Neural progenitor cell (in vitro differentiated cells): ENCODE data around the gene HLA-DMA. TPM values are rescaled to one million over a fixed set of nuclear protein-coding genes. Genes with fewer than 3 reads are reported as not detected.

Experiments
- DNase-seq: peaks from one replicate; pipeline ENCODE4 v3.0.0-alpha.2; 2016; ENCODE audit warnings: low spot score
- H2AFZ ChIP-seq: fragments of 200-600 bp; sonication (generic); replicated peaks from 2 replicates; pipeline ENCODE4 v1.6.1; 2016; ENCODE audit warnings: antibody characterized with exemption
- H3F3A ChIP-seq: fragments of 200-600 bp; sonication (generic); 2 replicates; pipeline ENCODE4 v1.6.1; 2016; ENCODE audit warnings: antibody characterized with exemption, low read depth
- H3K27ac ChIP-seq: fragments of 200-600 bp; sonication (generic); 2 replicates; pipeline ENCODE4 v1.5.1; 2016; ENCODE audit warnings: mild to moderate bottlenecking
- H3K27me3 ChIP-seq: fragments of 200-600 bp; sonication (generic); 2 replicates; pipeline ENCODE4 v1.6.1; 2016; ENCODE audit warnings: mild to moderate bottlenecking, moderate library complexity
- H3K36me3 ChIP-seq: fragments of 200-600 bp; sonication (generic); 2 replicates; pipeline ENCODE4 v1.5.1; 2016
- H3K4me1 ChIP-seq: fragments of 200-600 bp; sonication (generic); 2 replicates; pipeline ENCODE4 v1.6.1; 2016; ENCODE audit warnings: mixed run types
- H3K4me2 ChIP-seq: fragments of 200-600 bp; sonication (generic); 2 replicates; pipeline ENCODE4 v1.6.1; 2016
- H3K4me3 ChIP-seq: fragments of 200-600 bp; sonication (generic); 2 replicates; pipeline ENCODE4 v1.5.1; 2016
- H3K79me2 ChIP-seq: fragments of 200-600 bp; sonication (generic); 2 replicates; pipeline ENCODE4 v1.6.1; 2016; ENCODE audit warnings: low read depth
- H3K9ac ChIP-seq: fragments of 200-600 bp; sonication (generic); 2 replicates; pipeline ENCODE4 v1.6.1; 2016
- H3K9me3 ChIP-seq: fragments of 200-600 bp; sonication (generic); 2 replicates; pipeline ENCODE4 v1.5.1; 2016; ENCODE audit warnings: low read depth
- H4K20me1 ChIP-seq: fragments of 200-600 bp; sonication (generic); 2 replicates; pipeline ENCODE4 v1.6.1; 2016; ENCODE audit warnings: low read depth
- H3K27ac Mint-ChIP-seq: 3 replicates; pipeline ENCODE4 v1.8.0; 2021; ENCODE audit warnings: mixed read lengths
- H3K27me3 Mint-ChIP-seq: 2 replicates; pipeline ENCODE4 v1.8.0; 2022; ENCODE audit warnings: low read depth, mild to moderate bottlenecking, inconsistent platforms, moderate library complexity, mixed read lengths; ENCODE audit not compliant: insufficient read depth
- H3K36me3 Mint-ChIP-seq: 3 replicates; pipeline ENCODE4 v1.8.0; 2021; ENCODE audit warnings: mixed read lengths
- H3K4me1 Mint-ChIP-seq: 3 replicates; pipeline ENCODE4 v1.8.0; 2021; ENCODE audit warnings: mixed read lengths
- H3K4me3 Mint-ChIP-seq: 3 replicates; pipeline ENCODE4 v1.8.0; 2021; ENCODE audit warnings: mild to moderate bottlenecking, moderate library complexity, mixed read lengths
- H3K9me3 Mint-ChIP-seq: 3 replicates; pipeline ENCODE4 v1.8.0; 2020; ENCODE audit warnings: mixed read lengths
- EZH2 ChIP-seq: fragments of 200-600 bp; sonication (generic); IDR thresholded peaks from 2 replicates; pipeline ENCODE4 v1.6.1; 2017; ENCODE audit warnings: antibody characterized with exemption, mild to moderate bottlenecking, moderate library complexity
- EZH2phosphoT487 ChIP-seq: fragments of 200-600 bp; sonication (generic); IDR thresholded peaks from 2 replicates; pipeline ENCODE4 v1.6.1; 2017; ENCODE audit warnings: antibody characterized with exemption
- total RNA-seq: library from RNA; depleted of rRNA; stranded (reverse); fragments of >200 nt; gene quantifications from 2 replicates; pipeline ENCODE4 v1.2.3, GENCODE V29; 2015; ENCODE audit warnings: low replicate concordance
- TF ChIP-seq, protein P1 (sequence below): fragments of 200-600 bp; sonication (generic); IDR thresholded peaks from 2 replicates; pipeline ENCODE4 v1.5.1; 2017; ENCODE audit warnings: antibody characterized with exemption, mild to moderate bottlenecking

The HLA-DMA gene
- total RNA-seq, 1 donor from 2014 or later = 11.9 TPM

DNA sequence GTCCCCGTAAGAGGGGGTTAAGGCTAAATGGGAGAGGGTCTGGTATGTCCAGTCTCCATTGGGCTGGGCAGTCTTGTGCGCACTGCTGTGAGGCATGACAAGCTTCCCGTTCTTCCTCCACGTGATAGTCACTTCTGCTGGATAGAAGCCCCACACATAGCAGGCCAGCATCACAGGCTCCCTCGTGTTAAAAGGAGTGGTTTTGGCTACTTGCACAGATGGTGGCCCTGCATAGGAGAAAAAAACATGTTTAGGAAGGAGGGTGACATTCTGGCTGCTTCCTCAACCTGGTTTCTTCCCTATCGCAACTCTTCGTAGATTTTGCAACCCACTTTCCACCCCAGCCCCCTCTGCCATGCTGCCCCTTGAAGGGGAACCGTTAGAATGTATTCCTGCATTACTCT, 15.7 kb downstream of the HLA-DMA start:
- no peaks in the 10 kb centered on the region for H3K9me3 Mint-ChIP-seq
- peaks cover 10% of the 10 kb centered on the region for H3K4me1 Mint-ChIP-seq
- peaks cover 3% of the 10 kb centered on the region for H3K27me3 Mint-ChIP-seq
- H3K4me2 ChIP-seq = no peak overlapping the region
- no peak overlapping the region for H3K4me3 ChIP-seq
- no peaks in the 10 kb centered on the region for H3F3A ChIP-seq
- TF ChIP-seq, protein P1, sequence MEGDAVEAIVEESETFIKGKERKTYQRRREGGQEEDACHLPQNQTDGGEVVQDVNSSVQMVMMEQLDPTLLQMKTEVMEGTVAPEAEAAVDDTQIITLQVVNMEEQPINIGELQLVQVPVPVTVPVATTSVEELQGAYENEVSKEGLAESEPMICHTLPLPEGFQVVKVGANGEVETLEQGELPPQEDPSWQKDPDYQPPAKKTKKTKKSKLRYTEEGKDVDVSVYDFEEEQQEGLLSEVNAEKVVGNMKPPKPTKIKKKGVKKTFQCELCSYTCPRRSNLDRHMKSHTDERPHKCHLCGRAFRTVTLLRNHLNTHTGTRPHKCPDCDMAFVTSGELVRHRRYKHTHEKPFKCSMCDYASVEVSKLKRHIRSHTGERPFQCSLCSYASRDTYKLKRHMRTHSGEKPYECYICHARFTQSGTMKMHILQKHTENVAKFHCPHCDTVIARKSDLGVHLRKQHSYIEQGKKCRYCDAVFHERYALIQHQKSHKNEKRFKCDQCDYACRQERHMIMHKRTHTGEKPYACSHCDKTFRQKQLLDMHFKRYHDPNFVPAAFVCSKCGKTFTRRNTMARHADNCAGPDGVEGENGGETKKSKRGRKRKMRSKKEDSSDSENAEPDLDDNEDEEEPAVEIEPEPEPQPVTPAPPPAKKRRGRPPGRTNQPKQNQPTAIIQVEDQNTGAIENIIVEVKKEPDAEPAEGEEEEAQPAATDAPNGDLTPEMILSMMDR = no peak
- TF ChIP-seq EZH2phosphoT487 (no peak), EZH2 (no peak)
- H3K27ac Mint-ChIP-seq = no peak overlapping the region
- no peaks in the 10 kb centered on the region for H3K79me2 ChIP-seq
- peaks cover 6% of the 10 kb centered on the region for H3K4me1 ChIP-seq
- no peak overlapping the region for H3K27ac ChIP-seq
- H3K9ac ChIP-seq = no peak overlapping the region
- no peaks in the 10 kb centered on the region for H3K36me3 ChIP-seq
- H2AFZ ChIP-seq = no peak overlapping the region
- DNase-seq = no peak
- no peaks in the 10 kb centered on the region for H3K36me3 Mint-ChIP-seq
- no peaks in the 10 kb centered on the region for H4K20me1 ChIP-seq
- H3K27me3 ChIP-seq = peaks cover 9% of the 10 kb centered on the region
- no peak overlapping the region for H3K4me3 Mint-ChIP-seq
- no peaks in the 10 kb centered on the region for H3K9me3 ChIP-seq

DNA sequence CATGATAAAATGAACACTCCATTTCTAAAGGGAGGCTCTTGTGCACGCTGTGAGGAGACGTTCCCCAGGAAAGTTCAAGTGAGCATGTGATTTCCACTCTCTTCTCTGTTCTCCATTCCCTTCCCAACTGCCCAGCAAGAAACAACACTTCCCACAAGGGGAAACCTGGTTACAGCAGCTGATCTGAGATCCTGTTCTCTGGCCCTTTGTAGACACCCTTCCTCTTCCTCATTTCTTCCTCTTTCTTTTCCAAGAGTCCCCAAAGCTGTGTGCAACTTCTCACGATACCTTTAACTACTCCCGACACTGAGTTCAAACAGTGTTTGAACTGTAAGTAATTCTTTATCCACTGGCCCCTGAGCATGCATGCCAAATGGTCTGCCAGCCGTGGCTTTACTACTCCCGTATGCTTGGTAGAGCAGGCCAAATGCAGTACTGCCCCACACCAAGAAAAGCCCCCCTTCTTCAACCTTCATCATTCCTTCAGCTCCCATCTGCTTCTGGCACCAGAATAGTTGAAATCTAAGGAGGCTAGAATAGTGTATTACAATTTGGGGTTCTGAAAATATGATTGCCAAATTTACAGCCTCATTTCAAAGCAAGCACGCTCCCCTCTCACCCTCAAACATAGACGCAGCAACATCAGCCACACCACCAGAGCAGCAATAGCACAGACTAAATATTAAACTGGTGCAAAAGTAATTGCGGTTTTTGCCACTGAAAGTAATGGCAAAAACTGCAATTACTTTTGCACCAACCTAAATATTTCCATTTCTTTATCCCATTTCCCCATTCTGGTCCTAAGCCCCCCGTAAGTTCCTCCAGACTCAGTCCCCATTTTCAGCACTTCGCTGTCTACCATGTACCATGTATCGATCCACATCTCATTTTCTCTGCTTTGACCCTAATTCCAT, 16.4 kb downstream of the HLA-DMA start:
- no peak overlapping the region for H3K27ac ChIP-seq
- no peak overlapping the region for H3K4me3 ChIP-seq
- no peak overlapping the region for H3K4me2 ChIP-seq
- Mint-ChIP-seq H3K9me3 (no peaks in the 10 kb centered on the region), H3K4me3 (no peak overlapping the region), H3K27ac (no peak overlapping the region), H3K27me3 (peaks cover 4% of the 10 kb centered on the region), H3K4me1 (peaks cover 9% of the 10 kb centered on the region), H3K36me3 (no peaks in the 10 kb centered on the region)
- no peak overlapping the region for H3K9ac ChIP-seq
- H3K79me2 ChIP-seq = no peaks in the 10 kb centered on the region
- no peaks in the 10 kb centered on the region for H3F3A ChIP-seq
- H3K9me3 ChIP-seq = no peaks in the 10 kb centered on the region
- DNase-seq = no peak
- peaks cover 9% of the 10 kb centered on the region for H3K27me3 ChIP-seq
- no peaks in the 10 kb centered on the region for H4K20me1 ChIP-seq
- no peaks in the 10 kb centered on the region for H3K36me3 ChIP-seq
- H2AFZ ChIP-seq = no peak overlapping the region
- TF ChIP-seq, protein P1 = no peak
- TF ChIP-seq EZH2 (no peak), EZH2phosphoT487 (no peak)
- peaks cover 5% of the 10 kb centered on the region for H3K4me1 ChIP-seq

DNA sequence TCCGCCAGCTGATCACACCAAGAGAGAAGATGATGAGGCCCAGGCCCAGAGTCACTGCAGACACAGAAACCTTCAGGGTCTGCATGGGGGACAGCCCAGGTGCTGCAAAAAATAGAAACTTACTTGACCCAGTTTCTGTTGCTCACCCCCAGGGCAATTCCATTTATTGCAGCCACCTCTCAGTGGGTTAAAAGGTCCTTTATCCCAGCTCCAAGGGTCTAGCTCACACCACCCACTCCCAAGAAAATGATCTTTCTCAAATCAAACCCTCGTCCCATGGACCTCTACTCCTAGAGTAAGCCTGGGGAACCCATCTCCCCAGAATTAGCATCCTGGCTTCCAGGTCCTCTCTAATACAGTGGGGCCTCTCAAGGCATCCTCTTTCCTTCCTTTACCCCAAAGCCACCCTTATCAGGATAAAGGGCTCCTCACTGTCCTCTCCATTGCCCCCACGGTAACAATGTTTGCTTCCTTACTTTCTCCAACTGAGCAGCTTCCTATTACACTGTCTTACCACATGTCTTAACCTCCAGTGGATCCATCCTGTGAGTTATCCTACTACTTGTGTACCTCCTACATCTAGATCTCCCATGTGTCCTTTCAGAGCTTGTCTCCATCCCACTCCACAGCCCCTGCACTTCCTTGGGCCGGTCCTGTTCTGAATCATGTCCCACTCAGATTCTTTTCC, 17.2 kb downstream of the HLA-DMA start:
- no peak overlapping the region for H3K27ac Mint-ChIP-seq
- no peak overlapping the region for H2AFZ ChIP-seq
- H3K9me3 Mint-ChIP-seq = no peaks in the 10 kb centered on the region
- H3K27me3 Mint-ChIP-seq = peaks cover 5% of the 10 kb centered on the region
- H3K4me3 ChIP-seq = no peak overlapping the region
- H3K4me2 ChIP-seq = no peak overlapping the region
- no peak overlapping the region for H3K27ac ChIP-seq
- peaks cover under 1% of the 10 kb centered on the region for H3K4me1 Mint-ChIP-seq
- no peaks in the 10 kb centered on the region for H3K4me1 ChIP-seq
- no peaks in the 10 kb centered on the region for H3F3A ChIP-seq
- H3K9me3 ChIP-seq = no peaks in the 10 kb centered on the region
- no peak overlapping the region for H3K9ac ChIP-seq
- TF ChIP-seq EZH2phosphoT487 (no peak), EZH2 (no peak)
- TF ChIP-seq, protein P1 = no peak
- no peak for DNase-seq
- H3K36me3 Mint-ChIP-seq = no peaks in the 10 kb centered on the region
- no peaks in the 10 kb centered on the region for H4K20me1 ChIP-seq
- no peaks in the 10 kb centered on the region for H3K79me2 ChIP-seq
- H3K27me3 ChIP-seq = peaks cover 11% of the 10 kb centered on the region
- no peak overlapping the region for H3K4me3 Mint-ChIP-seq
- H3K36me3 ChIP-seq = no peaks in the 10 kb centered on the region
